SK-N-MC (cell line): ENCODE data around the gene LONP2.

Experiments used
- DNase-seq: peaks from one replicate; pipeline ENCODE4 v3.0.0-alpha.2; 2011; ENCODE audit warnings: low read depth, low spot score
- H3K27ac ChIP-seq: fragments of 200-600 bp; sonication (generic); 2 replicates; pipeline ENCODE4 v1.5.1; 2016; ENCODE audit warnings: mixed run types
- H3K36me3 ChIP-seq: fragments of 200-600 bp; sonication (generic); 2 replicates; pipeline ENCODE4 v1.6.1; 2017; ENCODE audit warnings: antibody characterized with exemption, low read length, mixed read lengths; ENCODE audit not compliant: insufficient read depth
- H3K4me3 ChIP-seq: fragments of 200-600 bp; sonication (generic); 2 replicates; pipeline ENCODE4 v1.5.1; 2016
- H3K9ac ChIP-seq: fragments of 200-600 bp; sonication (generic); 2 replicates; pipeline ENCODE4 v1.8.0; 2017; ENCODE audit warnings: mixed run types, mixed read lengths; ENCODE audit not compliant: insufficient read length
- H3K9me3 ChIP-seq: fragments of 200-600 bp; sonication (generic); 2 replicates; pipeline ENCODE4 v1.6.1; 2017; ENCODE audit warnings: low read depth, mild to moderate bottlenecking, antibody characterized with exemption, low read length, moderate library complexity, mixed read lengths
- EZH2 ChIP-seq: fragments of 200-600 bp; sonication (generic); IDR thresholded peaks from one replicate; pipeline ENCODE4 v1.6.1; 2017; ENCODE audit warnings: antibody characterized with exemption
- FOXP2 ChIP-seq: optimal IDR thresholded peaks from 2 replicates; pipeline ENCODE3; 2011; ENCODE audit warnings: mild to moderate bottlenecking, moderate library complexity; ENCODE audit not compliant: insufficient read depth; ENCODE audit errors: extremely low read length, control extremely low read depth
- POLR2AphosphoS5 ChIP-seq: IDR thresholded peaks from 2 replicates; pipeline ENCODE4 v1.6.1; 2012; ENCODE audit warnings: mild to moderate bottlenecking, low read depth, low read length, borderline replicate concordance

Gene LONP2

GRCh38 chr16:48250520-48251278 is 6.6 kb downstream of the LONP2 start:
- no peak for DNase-seq
- TF ChIP-seq EZH2 (no peak), FOXP2 (no peak), POLR2AphosphoS5 (no peak)
- no peak overlapping the region for H3K9ac ChIP-seq
- no peaks in the 10 kb centered on the region for H3K36me3 ChIP-seq
- no peaks in the 10 kb centered on the region for H3K9me3 ChIP-seq
- H3K4me3 ChIP-seq = no peak overlapping the region
- no peak overlapping the region for H3K27ac ChIP-seq

GRCh38 chr16:48252013-48252412 is 7.9 kb downstream of the LONP2 start:
- TF ChIP-seq FOXP2 = no peak
- no peak for TF ChIP-seq POLR2AphosphoS5
- TF ChIP-seq EZH2 = no peak
- H3K9ac ChIP-seq = no peak overlapping the region

GRCh38 chr16:48256579-48257177 is 12.6 kb downstream of the LONP2 start:
- DNase-seq = no peak
- H3K9ac ChIP-seq = no peak overlapping the region
- no peak overlapping the region for H3K4me3 ChIP-seq
- peaks cover 12% of the 10 kb centered on the region for H3K36me3 ChIP-seq
- no peak overlapping the region for H3K27ac ChIP-seq
- TF ChIP-seq POLR2AphosphoS5 (no peak), FOXP2 (no peak), EZH2 (no peak)
- no peaks in the 10 kb centered on the region for H3K9me3 ChIP-seq

More at GRCh38 chr16:48252013-48252412, 7.9 kb downstream of the LONP2 start:
- DNase-seq = no peak
- Histone ChIP-seq H3K36me3 (no peaks in the 10 kb centered on the region), H3K4me3 (no peak overlapping the region), H3K9me3 (no peaks in the 10 kb centered on the region), H3K27ac (no peak overlapping the region)

DNA sequence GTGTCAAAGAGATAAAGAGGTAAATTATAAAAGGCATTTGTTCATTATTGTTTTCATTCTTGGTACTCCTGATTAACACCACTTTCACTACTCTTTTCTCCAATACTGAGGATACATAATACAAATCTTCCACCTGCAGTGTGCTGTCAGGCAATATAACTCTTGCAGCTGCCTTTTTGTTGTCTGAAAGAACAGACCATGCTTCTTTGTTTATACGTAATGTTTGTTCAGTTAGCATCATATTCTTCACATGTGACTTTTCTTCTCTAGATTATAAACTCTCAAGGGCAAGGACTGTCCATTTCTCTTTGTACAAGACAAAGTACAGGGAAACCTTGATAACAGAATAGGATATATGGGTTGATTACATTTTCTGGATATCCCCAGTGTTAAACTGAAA is 17.5 kb downstream of the LONP2 start:
- no peak for TF ChIP-seq POLR2AphosphoS5
- no peak for TF ChIP-seq EZH2
- TF ChIP-seq FOXP2 = no peak
- DNase-seq = no peak
- Histone ChIP-seq H3K4me3 (no peak overlapping the region), H3K36me3 (peaks cover 24% of the 10 kb centered on the region), H3K9ac (no peak overlapping the region), H3K27ac (no peak overlapping the region), H3K9me3 (no peaks in the 10 kb centered on the region)

- TF ChIP-seq POLR2AphosphoS5 = no peak
- TF ChIP-seq FOXP2 = no peak
- TF ChIP-seq EZH2 = no peak
- H3K9me3 ChIP-seq = no peaks in the 10 kb centered on the region
- no peak overlapping the region for H3K27ac ChIP-seq
- H3K36me3 ChIP-seq = peaks cover 24% of the 10 kb centered on the region
- no peak overlapping the region for H3K4me3 ChIP-seq
- DNase-seq = no peak
- H3K9ac ChIP-seq = no peak overlapping the region
Measured at GRCh38 chr16:48262631-48263030, 18.5 kb downstream of the LONP2 start.

DNA sequence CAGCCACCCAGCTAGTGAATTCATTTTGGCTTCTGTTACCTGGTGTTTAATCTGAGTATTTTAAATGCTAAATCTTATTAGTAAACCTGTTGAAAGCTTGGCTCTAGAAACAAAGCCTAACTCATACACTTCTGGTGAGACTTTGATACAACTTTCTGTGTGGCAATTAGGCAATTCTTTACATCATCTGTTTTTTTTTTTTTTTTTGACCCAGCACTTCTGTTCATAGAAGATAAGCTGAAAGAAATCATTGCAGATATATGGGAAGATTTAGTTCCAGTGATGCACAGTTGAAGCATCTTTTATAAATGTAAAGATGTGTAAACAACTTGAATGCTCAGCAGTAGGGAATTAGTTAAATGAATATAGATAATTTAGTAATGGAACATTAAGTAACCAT is 24.9 kb downstream of the LONP2 start:
- Histone ChIP-seq H3K36me3 (no peaks in the 10 kb centered on the region; the same call in 1 of the 2 replicates), H3K9ac (no peak overlapping the region), H3K9me3 (no peaks in the 10 kb centered on the region), H3K27ac (no peak overlapping the region), H3K4me3 (no peak overlapping the region)
- no peak for DNase-seq
- TF ChIP-seq POLR2AphosphoS5 = no peak
- TF ChIP-seq FOXP2 = no peak
- no peak for TF ChIP-seq EZH2

DNA sequence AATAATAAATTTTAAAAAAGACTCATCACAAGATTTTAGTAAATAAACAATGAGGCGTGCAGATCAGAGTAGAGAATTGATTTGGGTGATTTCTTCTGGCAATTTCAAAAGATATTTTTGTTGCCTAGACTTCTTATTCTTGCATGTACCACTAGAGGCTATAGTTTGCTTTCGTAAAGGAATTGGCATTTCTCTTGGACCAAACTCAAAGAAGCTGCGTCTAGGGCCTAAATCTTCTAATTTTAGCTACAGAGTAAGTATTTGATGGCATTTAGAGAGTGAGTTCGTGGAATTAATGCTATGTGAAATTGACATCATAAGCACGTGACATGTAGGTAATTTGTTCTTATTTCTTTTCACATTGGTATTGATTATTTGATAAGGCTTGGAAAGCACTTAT is 27.6 kb downstream of the LONP2 start:
- no peaks in the 10 kb centered on the region for H3K9me3 ChIP-seq
- no peak overlapping the region for H3K9ac ChIP-seq
- H3K4me3 ChIP-seq = no peak overlapping the region
- H3K27ac ChIP-seq = no peak overlapping the region
- TF ChIP-seq EZH2 (no peak), FOXP2 (no peak), POLR2AphosphoS5 (no peak)
- no peaks in the 10 kb centered on the region; the same call in 1 of the 2 replicates for H3K36me3 ChIP-seq
- DNase-seq = no peak

- DNase-seq = no peak
- no peaks in the 10 kb centered on the region; the same call in 1 of the 2 replicates for H3K36me3 ChIP-seq
Measured at GRCh38 chr16:48272837-48273421, 28.8 kb downstream of the LONP2 start.

More at GRCh38 chr16:48272837-48273421, 28.8 kb downstream of the LONP2 start:
- H3K4me3 ChIP-seq = no peak overlapping the region
- H3K9me3 ChIP-seq = no peaks in the 10 kb centered on the region
- no peak overlapping the region for H3K27ac ChIP-seq
- TF ChIP-seq FOXP2 (no peak), EZH2 (no peak), POLR2AphosphoS5 (no peak)
- no peak overlapping the region for H3K9ac ChIP-seq
